ENCODE data around the gene SAMHD1. TPM values are rescaled to one million over a fixed set of nuclear protein-coding genes. Genes with fewer than 3 reads are reported as not detected.
A peak's percentile ranks its signal among the peaks of the same experiment; 100 is the strongest.

SAMHD1 gene
- total and polyA plus RNA-seq, 9 of the 15 experiments (the other 6 are each of a cell fraction or from before 2014, with no cell fraction given) = 6.8 to 20.4 (median 14.8) TPM

DNA sequence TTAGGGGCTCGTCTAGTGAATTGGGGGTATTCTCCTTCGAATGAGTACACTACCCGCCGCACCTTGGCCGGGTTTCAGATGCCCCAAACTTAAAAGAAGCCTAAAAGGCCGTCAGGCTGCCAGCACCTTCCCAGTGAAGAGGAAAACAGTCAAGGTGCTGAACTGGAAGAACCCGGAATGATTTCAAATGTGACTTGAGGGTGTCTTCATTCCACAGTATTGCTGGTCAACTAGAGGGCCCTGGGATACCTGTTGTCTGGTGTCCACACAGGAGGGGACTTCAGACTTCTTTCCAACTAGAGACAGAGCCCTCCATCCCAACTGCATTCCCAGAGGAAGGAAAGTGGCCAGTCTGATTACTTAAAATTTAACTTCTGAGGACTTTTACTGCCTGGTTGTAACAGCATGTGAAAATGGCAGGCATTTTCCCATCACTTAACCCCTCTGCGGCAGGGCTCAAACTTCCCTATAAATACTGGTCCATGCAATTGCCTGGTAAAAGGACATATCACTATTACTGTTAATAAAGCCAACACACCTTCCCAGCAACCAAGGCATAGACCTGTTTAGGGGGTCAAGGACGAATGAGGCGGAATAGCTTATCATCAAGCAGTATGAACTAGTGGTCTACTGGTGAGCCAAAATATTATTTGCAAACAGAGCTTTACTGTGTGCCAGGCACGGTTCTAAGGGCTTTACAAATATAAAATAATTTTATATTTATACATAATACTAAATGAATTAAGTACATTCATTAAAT is 651 bp upstream of the SAMHD1 start (continued):
- no peak for TF ChIP-seq CBX8 (IDR thresholded peaks at IDR 0.05; ENCODE audit: borderline replicate concordance, extremely low read depth, low read depth, low read length, poor library complexity, severe bottlenecking)
- TF ChIP-seq, protein P1, sequence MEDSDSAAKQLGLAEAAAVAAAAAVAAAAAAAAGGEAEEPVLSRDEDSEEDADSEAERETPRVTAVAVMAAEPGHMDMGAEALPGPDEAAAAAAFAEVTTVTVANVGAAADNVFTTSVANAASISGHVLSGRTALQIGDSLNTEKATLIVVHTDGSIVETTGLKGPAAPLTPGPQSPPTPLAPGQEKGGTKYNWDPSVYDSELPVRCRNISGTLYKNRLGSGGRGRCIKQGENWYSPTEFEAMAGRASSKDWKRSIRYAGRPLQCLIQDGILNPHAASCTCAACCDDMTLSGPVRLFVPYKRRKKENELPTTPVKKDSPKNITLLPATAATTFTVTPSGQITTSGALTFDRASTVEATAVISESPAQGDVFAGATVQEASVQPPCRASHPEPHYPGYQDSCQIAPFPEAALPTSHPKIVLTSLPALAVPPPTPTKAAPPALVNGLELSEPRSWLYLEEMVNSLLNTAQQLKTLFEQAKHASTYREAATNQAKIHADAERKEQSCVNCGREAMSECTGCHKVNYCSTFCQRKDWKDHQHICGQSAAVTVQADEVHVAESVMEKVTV (CRISPR knock-in tag; IDR thresholded peaks at IDR 0.05) = no peak
- TF ChIP-seq BCL6 (CRISPR knock-in tag; IDR thresholded peaks at IDR 0.05) = no peak
- TF ChIP-seq, protein P2, sequence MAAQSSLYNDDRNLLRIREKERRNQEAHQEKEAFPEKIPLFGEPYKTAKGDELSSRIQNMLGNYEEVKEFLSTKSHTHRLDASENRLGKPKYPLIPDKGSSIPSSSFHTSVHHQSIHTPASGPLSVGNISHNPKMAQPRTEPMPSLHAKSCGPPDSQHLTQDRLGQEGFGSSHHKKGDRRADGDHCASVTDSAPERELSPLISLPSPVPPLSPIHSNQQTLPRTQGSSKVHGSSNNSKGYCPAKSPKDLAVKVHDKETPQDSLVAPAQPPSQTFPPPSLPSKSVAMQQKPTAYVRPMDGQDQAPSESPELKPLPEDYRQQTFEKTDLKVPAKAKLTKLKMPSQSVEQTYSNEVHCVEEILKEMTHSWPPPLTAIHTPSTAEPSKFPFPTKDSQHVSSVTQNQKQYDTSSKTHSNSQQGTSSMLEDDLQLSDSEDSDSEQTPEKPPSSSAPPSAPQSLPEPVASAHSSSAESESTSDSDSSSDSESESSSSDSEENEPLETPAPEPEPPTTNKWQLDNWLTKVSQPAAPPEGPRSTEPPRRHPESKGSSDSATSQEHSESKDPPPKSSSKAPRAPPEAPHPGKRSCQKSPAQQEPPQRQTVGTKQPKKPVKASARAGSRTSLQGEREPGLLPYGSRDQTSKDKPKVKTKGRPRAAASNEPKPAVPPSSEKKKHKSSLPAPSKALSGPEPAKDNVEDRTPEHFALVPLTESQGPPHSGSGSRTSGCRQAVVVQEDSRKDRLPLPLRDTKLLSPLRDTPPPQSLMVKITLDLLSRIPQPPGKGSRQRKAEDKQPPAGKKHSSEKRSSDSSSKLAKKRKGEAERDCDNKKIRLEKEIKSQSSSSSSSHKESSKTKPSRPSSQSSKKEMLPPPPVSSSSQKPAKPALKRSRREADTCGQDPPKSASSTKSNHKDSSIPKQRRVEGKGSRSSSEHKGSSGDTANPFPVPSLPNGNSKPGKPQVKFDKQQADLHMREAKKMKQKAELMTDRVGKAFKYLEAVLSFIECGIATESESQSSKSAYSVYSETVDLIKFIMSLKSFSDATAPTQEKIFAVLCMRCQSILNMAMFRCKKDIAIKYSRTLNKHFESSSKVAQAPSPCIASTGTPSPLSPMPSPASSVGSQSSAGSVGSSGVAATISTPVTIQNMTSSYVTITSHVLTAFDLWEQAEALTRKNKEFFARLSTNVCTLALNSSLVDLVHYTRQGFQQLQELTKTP (IDR thresholded peaks at IDR 0.05; ENCODE audit: low read depth in 1 of 2, partially characterized antibody in 2 of 2) = no peak
- TF ChIP-seq MYNN (IDR thresholded peaks at IDR 0.05) = 0 out of 2 replicates have a peak, but pooled peaks have one; percentile 21
- TF ChIP-seq MYNN (CRISPR knock-in tag; IDR thresholded peaks at IDR 0.05) = no peak
- TF ChIP-seq ZNF253 (CRISPR knock-in tag; conservative IDR thresholded peaks at IDR 0.05) = no peak
- TF ChIP-seq PHB (CRISPR knock-in tag; IDR thresholded peaks at IDR 0.05) = no peak
- TF ChIP-seq TAF7 (tag; IDR thresholded peaks at IDR 0.05) = no peak
- no peak for TF ChIP-seq TEAD4 (IDR thresholded peaks at IDR 0.05; ENCODE audit: low read length)
- no peak for TF ChIP-seq TEAD4 (CRISPR knock-in tag; IDR thresholded peaks at IDR 0.05; ENCODE audit: borderline replicate concordance)
- TF ChIP-seq, protein P3, sequence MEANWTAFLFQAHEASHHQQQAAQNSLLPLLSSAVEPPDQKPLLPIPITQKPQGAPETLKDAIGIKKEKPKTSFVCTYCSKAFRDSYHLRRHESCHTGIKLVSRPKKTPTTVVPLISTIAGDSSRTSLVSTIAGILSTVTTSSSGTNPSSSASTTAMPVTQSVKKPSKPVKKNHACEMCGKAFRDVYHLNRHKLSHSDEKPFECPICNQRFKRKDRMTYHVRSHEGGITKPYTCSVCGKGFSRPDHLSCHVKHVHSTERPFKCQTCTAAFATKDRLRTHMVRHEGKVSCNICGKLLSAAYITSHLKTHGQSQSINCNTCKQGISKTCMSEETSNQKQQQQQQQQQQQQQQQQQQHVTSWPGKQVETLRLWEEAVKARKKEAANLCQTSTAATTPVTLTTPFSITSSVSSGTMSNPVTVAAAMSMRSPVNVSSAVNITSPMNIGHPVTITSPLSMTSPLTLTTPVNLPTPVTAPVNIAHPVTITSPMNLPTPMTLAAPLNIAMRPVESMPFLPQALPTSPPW (CRISPR knock-in tag; IDR thresholded peaks at IDR 0.05) = peak; percentile 16; the same call in 1 of the 2 replicates
- TF ChIP-seq SAFB (IDR thresholded peaks at IDR 0.05; ENCODE audit: borderline replicate concordance, low read depth, low read length) = no peak
- TF ChIP-seq, protein P4, sequence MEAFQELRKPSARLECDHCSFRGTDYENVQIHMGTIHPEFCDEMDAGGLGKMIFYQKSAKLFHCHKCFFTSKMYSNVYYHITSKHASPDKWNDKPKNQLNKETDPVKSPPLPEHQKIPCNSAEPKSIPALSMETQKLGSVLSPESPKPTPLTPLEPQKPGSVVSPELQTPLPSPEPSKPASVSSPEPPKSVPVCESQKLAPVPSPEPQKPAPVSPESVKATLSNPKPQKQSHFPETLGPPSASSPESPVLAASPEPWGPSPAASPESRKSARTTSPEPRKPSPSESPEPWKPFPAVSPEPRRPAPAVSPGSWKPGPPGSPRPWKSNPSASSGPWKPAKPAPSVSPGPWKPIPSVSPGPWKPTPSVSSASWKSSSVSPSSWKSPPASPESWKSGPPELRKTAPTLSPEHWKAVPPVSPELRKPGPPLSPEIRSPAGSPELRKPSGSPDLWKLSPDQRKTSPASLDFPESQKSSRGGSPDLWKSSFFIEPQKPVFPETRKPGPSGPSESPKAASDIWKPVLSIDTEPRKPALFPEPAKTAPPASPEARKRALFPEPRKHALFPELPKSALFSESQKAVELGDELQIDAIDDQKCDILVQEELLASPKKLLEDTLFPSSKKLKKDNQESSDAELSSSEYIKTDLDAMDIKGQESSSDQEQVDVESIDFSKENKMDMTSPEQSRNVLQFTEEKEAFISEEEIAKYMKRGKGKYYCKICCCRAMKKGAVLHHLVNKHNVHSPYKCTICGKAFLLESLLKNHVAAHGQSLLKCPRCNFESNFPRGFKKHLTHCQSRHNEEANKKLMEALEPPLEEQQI (IDR thresholded peaks at IDR 0.05) = no peak
- 0 out of 2 replicates have a peak, but pooled peaks have one; percentile 2 for TF ChIP-seq CXXC5 (CRISPR knock-in tag; IDR thresholded peaks at IDR 0.05)
- no peak for TF ChIP-seq SRSF1 (IDR thresholded peaks at IDR 0.05; ENCODE audit: low read depth, low read length)
- no peak for TF ChIP-seq ZNF764 (CRISPR knock-in tag; IDR thresholded peaks at IDR 0.05; ENCODE audit: low read depth)
- no peak for TF ChIP-seq PTBP1 (IDR thresholded peaks at IDR 0.05; ENCODE audit: low read depth, low read length)
- no peak for TF ChIP-seq KHSRP (IDR thresholded peaks at IDR 0.05)

Data from K562 (cell line).